ENCODE results near the gene FAM43A.

FAM43A gene

DNA sequence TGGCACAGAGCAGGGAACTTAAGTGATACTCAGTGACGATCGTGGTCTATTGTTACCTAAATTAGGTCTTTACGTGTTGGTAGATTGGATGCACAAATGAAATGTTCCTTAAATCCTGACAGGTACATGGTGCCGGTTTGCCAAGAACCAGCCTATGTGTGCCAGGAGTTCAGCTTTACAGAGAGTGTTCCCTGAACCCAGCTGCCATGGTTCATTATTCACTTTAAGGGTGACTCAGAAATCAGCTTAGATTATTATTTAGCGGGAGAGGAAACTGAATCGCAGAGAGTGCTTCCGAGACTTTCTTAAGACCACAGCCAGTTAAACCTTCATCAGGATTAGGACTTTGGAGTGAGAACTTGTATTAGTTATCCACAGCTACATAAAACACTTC, 21.5 kb downstream of the FAM43A start:
- no peak for DNase-seq (ENCODE audit: low spot score)
- TF ChIP-seq, protein P1, sequence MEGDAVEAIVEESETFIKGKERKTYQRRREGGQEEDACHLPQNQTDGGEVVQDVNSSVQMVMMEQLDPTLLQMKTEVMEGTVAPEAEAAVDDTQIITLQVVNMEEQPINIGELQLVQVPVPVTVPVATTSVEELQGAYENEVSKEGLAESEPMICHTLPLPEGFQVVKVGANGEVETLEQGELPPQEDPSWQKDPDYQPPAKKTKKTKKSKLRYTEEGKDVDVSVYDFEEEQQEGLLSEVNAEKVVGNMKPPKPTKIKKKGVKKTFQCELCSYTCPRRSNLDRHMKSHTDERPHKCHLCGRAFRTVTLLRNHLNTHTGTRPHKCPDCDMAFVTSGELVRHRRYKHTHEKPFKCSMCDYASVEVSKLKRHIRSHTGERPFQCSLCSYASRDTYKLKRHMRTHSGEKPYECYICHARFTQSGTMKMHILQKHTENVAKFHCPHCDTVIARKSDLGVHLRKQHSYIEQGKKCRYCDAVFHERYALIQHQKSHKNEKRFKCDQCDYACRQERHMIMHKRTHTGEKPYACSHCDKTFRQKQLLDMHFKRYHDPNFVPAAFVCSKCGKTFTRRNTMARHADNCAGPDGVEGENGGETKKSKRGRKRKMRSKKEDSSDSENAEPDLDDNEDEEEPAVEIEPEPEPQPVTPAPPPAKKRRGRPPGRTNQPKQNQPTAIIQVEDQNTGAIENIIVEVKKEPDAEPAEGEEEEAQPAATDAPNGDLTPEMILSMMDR (IDR thresholded peaks at IDR 0.05; ENCODE audit: extremely low read depth, insufficient read depth, missing control alignments): no peak
- in situ Hi-C loops (cut with MboI; ENCODE audit: low pct_unique_long_range_greater_than_20kb, low sequenced_read_pairs, unreplicated experiment): no loop called here

DNA sequence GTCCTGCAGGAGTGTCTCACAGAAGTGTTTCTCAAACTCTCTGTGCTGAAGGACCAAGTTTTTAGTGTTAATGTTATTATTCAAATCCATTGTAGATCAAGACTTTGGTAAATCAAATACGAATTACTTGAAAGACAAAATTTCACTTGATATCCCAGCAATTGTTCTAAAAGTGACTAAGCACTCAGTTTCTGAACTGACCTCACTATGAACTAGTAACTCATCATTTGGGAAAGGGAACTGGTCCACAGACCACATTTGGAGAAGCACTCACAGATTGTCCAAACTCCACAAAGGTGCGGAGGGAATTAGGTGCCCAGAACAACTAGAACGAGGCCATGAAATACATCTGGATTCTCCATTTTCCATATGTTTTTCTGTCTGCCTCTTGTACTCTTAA, 25.6 kb downstream of the FAM43A start:
- no peak for DNase-seq (ENCODE audit: low spot score)
- in situ Hi-C loops (cut with MboI; ENCODE audit: low pct_unique_long_range_greater_than_20kb, low sequenced_read_pairs, unreplicated experiment): no loop called here
- TF ChIP-seq, protein P1 (IDR thresholded peaks at IDR 0.05; ENCODE audit: extremely low read depth, insufficient read depth, missing control alignments): no peak

DNA sequence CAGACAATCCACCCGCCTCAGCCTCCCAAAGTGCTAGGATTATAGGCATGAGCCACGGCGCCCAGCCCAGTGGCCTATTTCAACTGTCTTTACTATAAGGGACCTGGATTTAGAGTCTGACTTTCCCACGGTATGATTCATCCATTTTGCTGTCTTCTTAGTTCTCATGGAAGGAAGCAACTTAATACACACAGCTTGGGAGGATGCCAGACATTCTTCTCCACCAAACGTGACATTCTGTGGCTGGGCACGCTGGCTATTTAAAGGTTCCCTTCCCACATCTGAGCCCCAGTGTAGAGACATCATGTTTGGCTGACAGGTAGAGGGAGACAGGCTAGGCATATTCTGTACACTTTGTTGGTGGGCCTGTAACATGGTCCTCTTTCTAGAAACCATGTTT, 26.2 kb downstream of the FAM43A start:
- TF ChIP-seq, protein P1 (IDR thresholded peaks at IDR 0.05; ENCODE audit: extremely low read depth, insufficient read depth, missing control alignments): no peak
- in situ Hi-C loops (cut with MboI; ENCODE audit: low pct_unique_long_range_greater_than_20kb, low sequenced_read_pairs, unreplicated experiment): no loop called here
- DNase-seq (ENCODE audit: low spot score): no peak

DNA sequence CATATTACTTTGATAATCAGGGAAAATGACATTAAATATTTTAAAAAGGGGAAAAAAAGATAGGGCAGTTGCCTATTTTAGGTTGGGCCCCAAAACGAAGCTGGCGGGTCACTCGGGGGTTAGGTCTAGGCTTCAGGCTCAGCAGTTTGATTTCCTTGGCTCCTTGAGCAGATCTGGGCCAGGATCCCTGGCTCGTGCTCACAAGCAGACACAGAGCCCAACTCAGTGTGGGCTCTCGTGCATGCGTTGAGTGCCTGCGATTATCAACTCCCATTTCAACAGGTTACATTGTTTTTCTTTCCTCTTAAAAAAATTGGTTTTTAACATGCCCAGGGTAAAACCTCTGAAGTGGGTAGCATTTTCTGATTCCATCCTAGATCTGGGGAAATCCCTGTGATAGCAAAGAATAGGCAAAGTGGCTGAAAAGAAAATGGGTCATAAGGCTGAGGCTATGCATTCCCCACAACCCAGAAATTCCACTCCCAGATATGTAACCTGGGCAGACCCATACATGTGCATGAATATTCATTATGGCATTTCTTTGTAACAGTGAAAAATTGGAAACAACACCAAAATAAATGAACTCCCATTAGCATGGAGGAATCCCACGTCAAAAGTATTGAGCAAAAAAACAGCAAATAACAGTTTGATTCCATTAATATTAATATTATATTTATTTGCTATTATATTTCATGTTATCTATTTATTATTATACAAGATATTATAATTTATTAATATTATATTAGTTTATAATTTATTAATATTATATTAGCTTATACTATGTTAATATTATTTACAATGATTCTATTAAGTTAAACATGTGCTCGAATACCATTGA, 27.8 kb downstream of the FAM43A start:
- TF ChIP-seq, protein P1 (IDR thresholded peaks at IDR 0.05; ENCODE audit: extremely low read depth, insufficient read depth, missing control alignments): no peak
- in situ Hi-C loops (cut with MboI; ENCODE audit: low pct_unique_long_range_greater_than_20kb, low sequenced_read_pairs, unreplicated experiment): no loop called here
- DNase-seq (ENCODE audit: low spot score): no peak

DNA sequence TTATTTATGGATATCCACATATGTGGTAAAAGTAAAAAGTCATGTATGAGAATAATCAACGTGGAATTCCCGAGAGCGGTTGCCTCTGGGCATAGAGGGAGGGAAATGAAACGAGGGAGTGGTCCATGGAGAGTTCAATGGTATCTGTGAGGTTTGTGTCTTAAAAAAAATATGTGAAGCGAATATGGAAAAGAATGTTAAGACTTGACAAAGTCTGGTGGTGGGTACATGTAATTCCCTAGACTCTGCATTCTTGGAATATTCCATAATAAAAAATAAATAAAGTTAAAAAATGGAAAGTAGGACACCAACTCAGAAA, 28.4 kb downstream of the FAM43A start:
- TF ChIP-seq, protein P1 (IDR thresholded peaks at IDR 0.05; ENCODE audit: extremely low read depth, insufficient read depth, missing control alignments): no peak
- in situ Hi-C loops (cut with MboI; ENCODE audit: low pct_unique_long_range_greater_than_20kb, low sequenced_read_pairs, unreplicated experiment): no loop called here
- DNase-seq (ENCODE audit: low spot score): no peak

DNA sequence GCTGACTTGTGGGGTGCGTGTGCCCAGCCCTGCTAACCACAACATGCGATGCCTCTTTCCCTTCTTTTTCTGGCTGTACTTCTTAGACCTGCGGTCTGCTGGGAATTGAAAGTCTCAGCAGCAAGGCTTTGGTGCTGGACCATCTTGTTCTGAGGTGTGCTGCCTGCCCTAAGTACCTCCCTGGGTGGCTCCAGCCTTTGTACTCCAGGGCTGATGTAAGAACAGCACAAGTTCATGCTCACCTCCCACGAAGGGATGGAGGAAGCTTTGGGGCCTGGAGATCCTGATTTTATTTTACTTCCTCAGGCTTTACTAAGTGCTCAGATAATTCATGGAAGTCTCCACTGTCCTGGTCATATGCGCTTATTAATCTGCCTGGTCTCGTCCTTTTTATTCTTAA, 28.9 kb downstream of the FAM43A start:
- in situ Hi-C loops (cut with MboI; ENCODE audit: low pct_unique_long_range_greater_than_20kb, low sequenced_read_pairs, unreplicated experiment): no loop called here
- no peak for DNase-seq (ENCODE audit: low spot score)
- TF ChIP-seq, protein P1 (IDR thresholded peaks at IDR 0.05; ENCODE audit: extremely low read depth, insufficient read depth, missing control alignments): no peak
